ENCODE results near the gene FADS2.

The FADS2 gene

GRCh38 chr11:61814247-61814957 lies 13.7 kb upstream of the FADS2 start:
- Histone ChIP-seq H3K4me3 (ENCODE audit: low read length) (peak overlapping the region; percentile 91), H3K4me2 (ENCODE audit: low read length) (peak overlapping the region; percentile 81), H3K9ac (ENCODE audit: low read length) (peak overlapping the region; percentile 89), H2AFZ (ENCODE audit: low read depth, low read length) (no peak overlapping the region), H3K27me3 (ENCODE audit: low read depth, low read length) (no peaks in the 10 kb centered on the region), H3K9me3 (ENCODE audit: insufficient read depth, low read length) (no peaks in the 10 kb centered on the region), H3K4me1 (ENCODE audit: low read length) (peaks cover 17% of the 10 kb centered on the region), H4K20me1 (ENCODE audit: insufficient read depth, low read length) (no peaks in the 10 kb centered on the region), H3K79me2 (ENCODE audit: low read length) (peaks cover 42% of the 10 kb centered on the region), H3K36me3 (replicated peaks; ENCODE audit: low read depth, low read length) (peaks cover 45% of the 10 kb centered on the region), H3K27ac (ENCODE audit: low read length) (peak overlapping the region; percentile 83)
- no peak for TF ChIP-seq EZH2phosphoT487 (IDR thresholded peaks at IDR 0.05; ENCODE audit: low read depth)
- TF ChIP-seq, protein P1, sequence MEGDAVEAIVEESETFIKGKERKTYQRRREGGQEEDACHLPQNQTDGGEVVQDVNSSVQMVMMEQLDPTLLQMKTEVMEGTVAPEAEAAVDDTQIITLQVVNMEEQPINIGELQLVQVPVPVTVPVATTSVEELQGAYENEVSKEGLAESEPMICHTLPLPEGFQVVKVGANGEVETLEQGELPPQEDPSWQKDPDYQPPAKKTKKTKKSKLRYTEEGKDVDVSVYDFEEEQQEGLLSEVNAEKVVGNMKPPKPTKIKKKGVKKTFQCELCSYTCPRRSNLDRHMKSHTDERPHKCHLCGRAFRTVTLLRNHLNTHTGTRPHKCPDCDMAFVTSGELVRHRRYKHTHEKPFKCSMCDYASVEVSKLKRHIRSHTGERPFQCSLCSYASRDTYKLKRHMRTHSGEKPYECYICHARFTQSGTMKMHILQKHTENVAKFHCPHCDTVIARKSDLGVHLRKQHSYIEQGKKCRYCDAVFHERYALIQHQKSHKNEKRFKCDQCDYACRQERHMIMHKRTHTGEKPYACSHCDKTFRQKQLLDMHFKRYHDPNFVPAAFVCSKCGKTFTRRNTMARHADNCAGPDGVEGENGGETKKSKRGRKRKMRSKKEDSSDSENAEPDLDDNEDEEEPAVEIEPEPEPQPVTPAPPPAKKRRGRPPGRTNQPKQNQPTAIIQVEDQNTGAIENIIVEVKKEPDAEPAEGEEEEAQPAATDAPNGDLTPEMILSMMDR (IDR thresholded peaks at IDR 0.05; ENCODE audit: low read depth, low read length) = no peak

DNA sequence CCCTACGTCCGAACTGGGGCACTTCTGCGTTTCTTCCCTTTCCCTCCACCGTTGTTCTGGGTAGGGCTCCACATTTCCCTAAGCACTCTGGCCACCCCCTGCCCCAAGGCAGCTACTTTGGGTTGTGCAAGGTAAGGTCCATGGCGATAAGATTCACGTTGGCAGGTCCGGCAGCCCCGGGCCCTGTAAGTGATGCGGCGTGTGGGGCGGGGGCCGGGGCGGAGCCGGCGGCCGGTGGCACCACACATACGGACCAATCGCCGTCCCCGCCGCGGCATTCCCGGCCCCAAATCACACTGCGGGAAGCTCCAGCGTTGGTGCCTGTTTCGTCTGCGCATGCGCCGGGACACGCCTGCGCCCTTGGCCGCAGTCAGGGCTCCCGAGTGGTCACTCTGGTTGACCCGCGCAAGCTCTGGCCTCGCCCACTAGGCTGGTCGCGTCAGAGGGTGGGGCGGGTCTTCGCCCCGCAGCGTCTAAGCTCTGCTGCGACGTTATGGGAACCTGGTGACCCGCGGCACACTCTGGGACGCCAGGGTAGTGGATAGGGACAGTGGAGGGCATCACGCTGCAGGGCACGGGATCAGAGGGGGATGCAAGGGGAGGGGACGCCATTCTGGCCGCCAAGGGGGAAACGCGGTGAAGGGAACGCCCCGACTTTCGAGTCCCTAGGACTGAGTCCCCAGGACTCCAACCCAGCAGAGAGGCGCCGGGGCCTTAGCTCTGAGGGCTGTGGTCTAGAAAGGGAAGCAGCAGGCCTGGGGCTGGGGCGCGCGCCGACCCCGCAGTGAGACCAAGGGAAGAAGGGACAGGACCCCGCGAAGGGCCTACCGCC lies 12.9 kb upstream of the FADS2 start:
- Histone ChIP-seq H4K20me1 (ENCODE audit: insufficient read depth, low read length) (no peaks in the 10 kb centered on the region), H3K9me3 (ENCODE audit: insufficient read depth, low read length) (no peaks in the 10 kb centered on the region), H2AFZ (ENCODE audit: low read depth, low read length) (no peak overlapping the region), H3K36me3 (replicated peaks; ENCODE audit: low read depth, low read length) (peaks cover 38% of the 10 kb centered on the region), H3K4me2 (ENCODE audit: low read length) (peak overlapping the region; percentile 81), H3K4me3 (ENCODE audit: low read length) (peak overlapping the region; percentile 91), H3K9ac (ENCODE audit: low read length) (peak overlapping the region; percentile 89), H3K79me2 (ENCODE audit: low read length) (peaks cover 42% of the 10 kb centered on the region), H3K4me1 (ENCODE audit: low read length) (peaks cover 17% of the 10 kb centered on the region), H3K27ac (ENCODE audit: low read length) (peak overlapping the region; percentile 83), H3K27me3 (ENCODE audit: low read depth, low read length) (no peaks in the 10 kb centered on the region)
- TF ChIP-seq, protein P1 (IDR thresholded peaks at IDR 0.05; ENCODE audit: low read depth, low read length) = no peak
- TF ChIP-seq EZH2phosphoT487 (IDR thresholded peaks at IDR 0.05; ENCODE audit: low read depth) = no peak

GRCh38 chr11:61815790-61816735 lies 12.0 kb upstream of the FADS2 start:
- peak overlapping the region; percentile 81 for H3K4me2 ChIP-seq (ENCODE audit: low read length)
- peaks cover 29% of the 10 kb centered on the region for H3K36me3 ChIP-seq (replicated peaks; ENCODE audit: low read depth, low read length)
- peak overlapping the region; percentile 91 for H3K4me3 ChIP-seq (ENCODE audit: low read length)
- no peaks in the 10 kb centered on the region for H3K9me3 ChIP-seq (ENCODE audit: insufficient read depth, low read length)
- H3K27me3 ChIP-seq (ENCODE audit: low read depth, low read length) = no peaks in the 10 kb centered on the region
- peaks cover 42% of the 10 kb centered on the region for H3K79me2 ChIP-seq (ENCODE audit: low read length)
- no peak for TF ChIP-seq EZH2phosphoT487 (IDR thresholded peaks at IDR 0.05; ENCODE audit: low read depth)
- TF ChIP-seq, protein P1 (IDR thresholded peaks at IDR 0.05; ENCODE audit: low read depth, low read length) = no peak
- H3K9ac ChIP-seq (ENCODE audit: low read length) = peak overlapping the region; percentile 89
- no peaks in the 10 kb centered on the region for H4K20me1 ChIP-seq (ENCODE audit: insufficient read depth, low read length)
- H3K4me1 ChIP-seq (ENCODE audit: low read length) = peaks cover 17% of the 10 kb centered on the region
- H3K27ac ChIP-seq (ENCODE audit: low read length) = peak overlapping the region; percentile 83
- no peak overlapping the region for H2AFZ ChIP-seq (ENCODE audit: low read depth, low read length)

All from OCI-LY3 (cell line).